Stimulated activated effector memory CD8-positive, alpha-beta T cell treated with anti-CD3 and anti-CD28 coated beads, Interleukin-12 subunit alpha, Interleukin-12 subunit beta, amount 100 ng/mL, for 72 hours (primary cell): ENCODE data around the gene CRADD.

Experiments used
- ATAC-seq: fragments of 150-1000 bp; cut with Tn5 transposase; 2 replicates; pipeline ENCODE4 v1.10.0; 2021
- DNase-seq, 2 donors: peaks; one replicate each; pipeline ENCODE4 v3.0.0; 2021 to 2022; ENCODE audit warnings: low spot score in 2 of 2
- H3K27ac Mint-ChIP-seq: one replicate; pipeline ENCODE4 v1.8.0; 2022; ENCODE audit warnings: mild to moderate bottlenecking, mixed read lengths
- H3K36me3 Mint-ChIP-seq: one replicate; pipeline ENCODE4 v1.8.0; 2022; ENCODE audit warnings: mild to moderate bottlenecking, mixed read lengths
- H3K4me1 Mint-ChIP-seq: one replicate; pipeline ENCODE4 v1.8.0; 2022; ENCODE audit warnings: mixed read lengths
- H3K4me3 Mint-ChIP-seq: one replicate; pipeline ENCODE4 v1.8.0; 2022; ENCODE audit warnings: mild to moderate bottlenecking, mixed read lengths
- H3K9me3 Mint-ChIP-seq: one replicate; pipeline ENCODE4 v1.8.0; 2022; ENCODE audit warnings: mixed read lengths

Gene CRADD

GRCh38 chr12:93782853-93783252, 105.7 kb downstream of the CRADD start:
- no peak overlapping the region for H3K4me3 Mint-ChIP-seq
- H3K9me3 Mint-ChIP-seq: no peaks in the 10 kb centered on the region
- H3K27ac Mint-ChIP-seq: no peak overlapping the region
- peaks cover 46% of the 10 kb centered on the region for H3K4me1 Mint-ChIP-seq
- peaks cover 7% of the 10 kb centered on the region for H3K36me3 Mint-ChIP-seq
- DNase-seq (no peak), ATAC-seq (no peak)

GRCh38 chr12:93783832-93784231, 106.7 kb downstream of the CRADD start:
- peaks cover 46% of the 10 kb centered on the region for H3K4me1 Mint-ChIP-seq
- no peaks in the 10 kb centered on the region for H3K9me3 Mint-ChIP-seq
- H3K27ac Mint-ChIP-seq: peak overlapping the region; percentile 95
- peaks cover 7% of the 10 kb centered on the region for H3K36me3 Mint-ChIP-seq
- H3K4me3 Mint-ChIP-seq: peak overlapping the region; percentile 57
- ATAC-seq: peak; percentile 87
- no peak for DNase-seq

GRCh38 chr12:93784339-93785086, 107.3 kb downstream of the CRADD start:
- Mint-ChIP-seq H3K27ac (peak overlapping the region; percentile 95), H3K4me1 (peaks cover 48% of the 10 kb centered on the region)

GRCh38 chr12:93785249-93786010, 108.3 kb downstream of the CRADD start:
- Mint-ChIP-seq H3K4me1 (peaks cover 44% of the 10 kb centered on the region), H3K27ac (peak overlapping the region; percentile 95), H3K4me3 (peak overlapping the region; percentile 57), H3K36me3 (no peaks in the 10 kb centered on the region), H3K9me3 (no peaks in the 10 kb centered on the region)
- peak; percentile 95 for ATAC-seq
- DNase-seq: peak; percentile 22 to 75

More at GRCh38 chr12:93784339-93785086, 107.3 kb downstream of the CRADD start:
- no peaks in the 10 kb centered on the region for H3K9me3 Mint-ChIP-seq
- no peak for DNase-seq
- H3K36me3 Mint-ChIP-seq: peaks cover 2% of the 10 kb centered on the region
- ATAC-seq: peak; percentile 43
- H3K4me3 Mint-ChIP-seq: peak overlapping the region; percentile 57

GRCh38 chr12:93786656-93787397, 109.7 kb downstream of the CRADD start:
- DNase-seq (no peak), ATAC-seq (no peak)
- Mint-ChIP-seq H3K4me1 (peaks cover 41% of the 10 kb centered on the region), H3K4me3 (no peak overlapping the region), H3K9me3 (no peaks in the 10 kb centered on the region), H3K36me3 (no peaks in the 10 kb centered on the region), H3K27ac (no peak overlapping the region)

- Mint-ChIP-seq H3K4me1 (peaks cover 39% of the 10 kb centered on the region), H3K9me3 (no peaks in the 10 kb centered on the region), H3K27ac (peak overlapping the region; percentile 21), H3K36me3 (no peaks in the 10 kb centered on the region), H3K4me3 (peak overlapping the region; percentile 6)
- DNase-seq (no peak), ATAC-seq (no peak)
Measured at GRCh38 chr12:93788853-93789252, 111.7 kb downstream of the CRADD start.

- Mint-ChIP-seq H3K9me3 (no peaks in the 10 kb centered on the region), H3K4me3 (no peak overlapping the region), H3K27ac (peak overlapping the region; percentile 21), H3K4me1 (peaks cover 30% of the 10 kb centered on the region), H3K36me3 (no peaks in the 10 kb centered on the region)
- ATAC-seq: no peak
- no peak for DNase-seq
Measured at GRCh38 chr12:93789767-93790166, 112.6 kb downstream of the CRADD start.

GRCh38 chr12:93790472-93791152, 113.4 kb downstream of the CRADD start:
- Mint-ChIP-seq H3K27ac (no peak overlapping the region), H3K4me1 (peaks cover 25% of the 10 kb centered on the region), H3K36me3 (no peaks in the 10 kb centered on the region), H3K9me3 (no peaks in the 10 kb centered on the region), H3K4me3 (no peak overlapping the region)
- DNase-seq (no peak), ATAC-seq (no peak)

- ATAC-seq (no peak), DNase-seq (no peak)
- H3K27ac Mint-ChIP-seq: no peak overlapping the region
- H3K36me3 Mint-ChIP-seq: no peaks in the 10 kb centered on the region
- H3K4me1 Mint-ChIP-seq: peaks cover 28% of the 10 kb centered on the region
- H3K9me3 Mint-ChIP-seq: no peaks in the 10 kb centered on the region
- H3K4me3 Mint-ChIP-seq: no peak overlapping the region
Measured at GRCh38 chr12:93793007-93793406, 115.8 kb downstream of the CRADD start.

- DNase-seq (no peak), ATAC-seq (no peak)
- Mint-ChIP-seq H3K27ac (no peak overlapping the region), H3K4me1 (peaks cover 33% of the 10 kb centered on the region), H3K4me3 (no peak overlapping the region), H3K36me3 (no peaks in the 10 kb centered on the region), H3K9me3 (no peaks in the 10 kb centered on the region)
Measured at GRCh38 chr12:93793983-93794382, 116.8 kb downstream of the CRADD start.

GRCh38 chr12:93794738-93795137, 117.6 kb downstream of the CRADD start:
- Mint-ChIP-seq H3K9me3 (no peaks in the 10 kb centered on the region), H3K4me3 (no peak overlapping the region), H3K4me1 (peaks cover 26% of the 10 kb centered on the region), H3K36me3 (no peaks in the 10 kb centered on the region), H3K27ac (no peak overlapping the region)
- ATAC-seq (no peak), DNase-seq (no peak)

- Mint-ChIP-seq H3K4me3 (no peak overlapping the region), H3K9me3 (no peaks in the 10 kb centered on the region), H3K27ac (no peak overlapping the region)
Measured at GRCh38 chr12:93795352-93795751, 118.2 kb downstream of the CRADD start.

GRCh38 chr12:93796729-93797128, 119.6 kb downstream of the CRADD start:
- H3K9me3 Mint-ChIP-seq: no peaks in the 10 kb centered on the region
- peaks cover 15% of the 10 kb centered on the region for H3K4me1 Mint-ChIP-seq
- ATAC-seq (no peak), DNase-seq (no peak)
- no peaks in the 10 kb centered on the region for H3K36me3 Mint-ChIP-seq
- H3K4me3 Mint-ChIP-seq: no peak overlapping the region
- no peak overlapping the region for H3K27ac Mint-ChIP-seq

More at GRCh38 chr12:93795352-93795751, 118.2 kb downstream of the CRADD start:
- no peaks in the 10 kb centered on the region for H3K36me3 Mint-ChIP-seq
- H3K4me1 Mint-ChIP-seq: peaks cover 23% of the 10 kb centered on the region
- DNase-seq (no peak), ATAC-seq (no peak)

- Mint-ChIP-seq H3K36me3 (no peaks in the 10 kb centered on the region), H3K27ac (peak overlapping the region; percentile 63), H3K4me3 (no peak overlapping the region), H3K4me1 (peaks cover 26% of the 10 kb centered on the region), H3K9me3 (no peaks in the 10 kb centered on the region)
- no peak for DNase-seq
- ATAC-seq: peak; percentile 97
Measured at GRCh38 chr12:93798279-93799151, 121.3 kb downstream of the CRADD start.
